NCI-H748 (cell line): ENCODE results near the gene PRIM2.
"Not testable (repeated sequence)": the region's sequence is repeated elsewhere in the genome, so short reads cannot be mapped to it uniquely, and the experiment has no call there.

ENCODE experiments used
- DNase-seq: peaks from one replicate; lab custom pipeline; 2025; ENCODE audit not compliant: unreplicated experiment; lab: John Stamatoyannopoulos, UW

The PRIM2 gene

GRCh38 chr6:57317060-57317943 lies at the start of gene PRIM2:
PRIM2 (plus strand) TSS chr6:57317630; CDS start chr6:57318446, 816 bp downstream.
- DNase-seq = peak; percentile 92

DNA sequence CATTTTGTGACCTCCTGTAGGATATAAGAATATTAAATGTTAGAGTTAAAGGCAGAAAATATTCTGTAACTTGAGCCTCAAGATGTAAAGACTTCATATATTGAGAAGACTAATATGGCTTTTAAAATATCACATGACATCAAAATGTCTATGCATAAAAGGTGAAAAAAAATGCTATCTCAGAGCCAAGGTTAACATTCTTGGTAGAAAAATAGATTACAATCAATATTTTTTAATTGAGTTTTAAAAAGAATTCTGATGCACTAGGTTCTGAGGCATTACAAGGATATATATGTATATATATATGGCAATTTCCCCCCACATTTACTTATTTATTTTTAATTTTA lies 49.2 kb upstream of the PRIM2 start:
- DNase-seq = no peak

DNA sequence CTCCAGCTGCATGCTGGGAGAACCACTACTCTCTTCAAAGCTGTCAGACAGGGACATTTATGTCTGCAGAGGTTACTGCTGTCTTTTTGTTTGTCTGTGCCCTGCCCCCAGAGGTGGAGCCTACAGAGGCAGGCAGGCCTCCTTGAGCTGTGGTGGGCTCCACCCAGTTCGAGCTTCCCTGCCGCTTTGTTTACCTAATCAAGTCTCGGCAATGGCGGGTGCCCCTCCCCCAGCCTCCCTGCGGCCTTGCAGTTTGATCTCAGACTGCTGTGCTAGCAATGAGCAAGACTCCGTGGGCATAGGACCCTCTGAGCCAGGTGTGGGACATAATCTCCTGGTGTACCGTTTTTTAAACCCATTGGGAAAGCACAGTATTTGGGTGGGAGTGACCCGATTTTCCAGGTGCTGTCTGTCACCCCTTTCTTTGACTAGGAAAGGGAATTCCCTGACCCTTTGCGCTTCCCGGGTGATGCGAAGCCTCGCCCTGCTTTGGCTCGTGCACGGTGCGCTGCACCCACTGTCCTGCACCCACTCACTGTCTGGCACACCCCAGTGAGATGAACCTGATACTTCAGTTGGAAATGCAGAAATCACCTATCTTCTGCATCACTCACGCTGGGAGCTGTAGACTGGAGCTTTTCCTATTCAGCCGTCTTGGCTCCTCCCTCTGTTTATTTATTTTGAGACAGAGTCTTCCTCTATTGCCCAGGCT lies 43.2 kb upstream of the PRIM2 start:
- DNase-seq = peak; percentile 21

DNA sequence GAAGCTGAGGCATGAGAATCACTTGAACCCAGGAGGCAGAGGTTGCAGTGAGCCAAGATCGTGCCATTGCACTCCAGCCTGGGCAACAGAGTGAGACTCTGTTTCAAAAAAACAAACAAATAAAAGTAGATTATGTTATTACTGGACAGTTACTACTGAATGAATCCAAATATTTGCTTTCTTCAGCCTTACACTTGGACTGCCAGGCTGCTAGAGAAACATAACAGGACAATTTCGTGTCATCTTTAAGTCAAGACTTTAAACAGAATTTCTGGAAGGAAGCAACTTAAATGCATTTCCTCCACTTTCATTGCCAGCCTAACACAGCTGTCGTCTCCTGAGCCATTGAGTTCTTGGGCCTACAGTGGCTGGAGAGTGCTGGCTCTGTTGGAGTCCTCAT lies 42.0 kb upstream of the PRIM2 start:
- DNase-seq = no peak

GRCh38 chr6:57276946-57277345 lies 40.5 kb upstream of the PRIM2 start:
- no peak for DNase-seq

- DNase-seq = no peak
These were observed 38.9 kb upstream of the PRIM2 start for GRCh38 chr6:57278570-57278969.

DNA sequence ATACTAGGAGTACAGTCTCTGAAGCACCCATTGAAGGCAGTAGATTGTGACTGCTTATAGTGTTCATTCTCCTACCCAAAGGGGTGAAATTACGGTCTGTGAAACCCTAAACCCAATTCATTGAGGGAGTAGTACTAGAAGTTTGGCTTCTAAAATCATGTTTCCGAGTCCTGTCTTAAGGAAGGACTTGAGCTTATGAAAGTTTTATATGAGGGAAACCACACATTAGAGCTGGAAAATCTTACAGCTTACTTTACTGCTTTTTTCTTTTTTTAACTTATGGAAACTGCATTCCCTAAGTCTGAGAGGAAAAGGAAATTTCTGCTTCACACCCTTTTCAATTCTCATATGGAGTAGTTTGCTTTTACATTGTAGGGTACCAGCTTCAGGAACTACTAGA lies 38.4 kb upstream of the PRIM2 start:
- no peak for DNase-seq

DNA sequence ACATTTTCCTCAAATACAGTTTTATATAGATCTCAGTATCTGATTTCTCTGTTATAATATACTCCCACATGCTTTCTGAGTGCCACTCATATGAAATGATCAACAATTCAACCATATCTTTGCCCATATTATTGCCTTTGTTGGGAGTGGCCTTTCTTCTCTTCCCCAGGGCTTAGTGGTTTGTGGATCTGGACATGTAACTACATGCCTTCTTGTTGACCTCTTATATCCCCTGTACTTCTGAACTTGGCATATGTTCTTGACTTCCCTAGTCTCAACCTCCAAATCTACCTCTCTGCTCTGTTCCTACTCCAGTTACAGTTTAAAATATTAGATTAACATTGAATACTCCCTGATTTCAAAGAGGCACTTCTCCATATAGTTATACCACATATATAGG lies 34.3 kb upstream of the PRIM2 start:
- DNase-seq = no peak

- DNase-seq = no peak
These were observed 33.4 kb upstream of the PRIM2 start for GRCh38 chr6:57283911-57284455.

GRCh38 chr6:57288136-57288535 lies 29.3 kb upstream of the PRIM2 start:
- DNase-seq = peak; percentile 87

DNA sequence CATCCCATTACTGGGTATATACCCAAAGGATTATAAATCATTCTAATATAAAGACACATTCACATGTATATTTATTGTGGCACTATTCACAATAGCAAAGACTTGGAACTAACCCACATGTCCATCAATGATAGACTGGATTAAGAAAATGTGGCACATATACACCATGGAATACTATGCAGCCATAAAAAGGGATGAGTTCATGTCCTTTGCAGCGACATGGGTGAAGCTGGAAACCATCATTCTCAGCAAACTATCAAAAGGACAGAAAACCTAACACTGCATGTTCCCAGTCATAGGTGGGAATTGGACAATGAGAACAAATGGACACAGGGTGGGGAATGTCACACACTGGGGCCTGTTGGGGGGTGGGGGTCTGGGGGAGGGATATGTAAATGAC lies 24.0 kb upstream of the PRIM2 start:
- DNase-seq = not testable (repeated sequence)

DNA sequence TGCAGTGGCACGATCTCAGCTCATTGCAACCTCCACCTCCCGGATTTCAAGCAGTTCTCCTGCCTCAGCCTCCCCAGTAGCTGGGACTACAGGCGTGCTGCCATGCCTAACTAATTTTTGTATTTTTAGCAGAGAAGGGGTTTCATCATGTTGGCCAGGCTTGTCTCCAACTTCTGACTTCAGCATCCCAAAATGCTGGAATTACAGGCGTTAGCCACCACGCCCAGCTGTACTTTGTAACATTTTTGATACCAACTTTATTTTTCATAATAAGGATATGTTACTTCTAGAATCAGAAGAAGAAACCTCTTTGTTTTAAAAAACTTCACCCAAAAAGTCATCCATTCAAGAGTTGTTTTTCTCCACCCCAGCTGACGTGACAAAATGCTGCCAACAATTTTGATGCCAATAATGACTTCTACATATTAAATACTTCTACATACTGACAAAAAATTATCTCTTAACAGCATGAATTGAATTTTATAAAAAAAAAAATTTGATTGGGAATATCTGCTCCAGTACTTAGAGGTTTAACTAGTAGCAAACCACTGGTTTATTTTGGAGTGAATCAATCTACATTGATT lies 22.5 kb upstream of the PRIM2 start:
- no peak for DNase-seq

GRCh38 chr6:57297505-57297904 lies 19.9 kb upstream of the PRIM2 start:
- no peak for DNase-seq

DNA sequence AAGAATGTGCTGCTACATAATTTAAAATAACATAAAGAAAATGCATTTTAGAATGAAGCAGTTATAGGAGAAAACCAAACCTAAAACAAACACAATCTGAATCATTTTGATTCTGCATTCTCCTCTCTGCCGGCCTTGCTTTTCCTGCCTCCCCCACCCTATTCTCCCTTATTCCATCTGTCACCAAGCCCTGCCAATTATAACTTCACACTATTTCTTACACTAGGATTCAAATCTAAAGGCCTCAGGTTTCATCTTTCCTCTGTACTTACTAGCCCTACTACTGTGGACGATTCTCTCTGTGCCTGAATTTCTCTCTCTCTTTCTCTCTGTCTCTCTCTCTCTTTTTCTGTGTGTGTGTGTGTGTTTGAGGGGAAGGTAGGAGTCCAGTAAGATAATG lies 18.7 kb upstream of the PRIM2 start:
- no peak for DNase-seq

DNA sequence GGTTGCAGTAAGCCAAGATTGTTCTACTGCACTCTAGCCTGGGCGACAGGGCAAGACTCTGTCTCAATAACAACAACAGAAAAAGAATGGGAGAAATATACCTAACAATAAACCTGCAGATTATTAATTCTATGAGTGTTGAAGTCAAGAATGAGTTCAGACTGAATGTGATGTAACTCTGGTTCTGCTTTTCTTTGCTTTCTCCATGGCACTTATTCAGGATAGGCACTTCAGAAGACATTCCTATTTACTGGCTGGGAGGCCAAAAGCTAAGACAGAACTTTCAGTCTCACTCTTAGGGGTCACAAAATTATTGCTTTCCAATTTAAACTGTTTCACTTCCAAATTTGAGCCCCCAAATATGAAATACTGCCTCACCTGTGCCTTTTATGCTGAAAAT lies 15.7 kb upstream of the PRIM2 start:
- no peak for DNase-seq

GRCh38 chr6:57302477-57302876 lies 15.0 kb upstream of the PRIM2 start:
- DNase-seq = no peak

DNA sequence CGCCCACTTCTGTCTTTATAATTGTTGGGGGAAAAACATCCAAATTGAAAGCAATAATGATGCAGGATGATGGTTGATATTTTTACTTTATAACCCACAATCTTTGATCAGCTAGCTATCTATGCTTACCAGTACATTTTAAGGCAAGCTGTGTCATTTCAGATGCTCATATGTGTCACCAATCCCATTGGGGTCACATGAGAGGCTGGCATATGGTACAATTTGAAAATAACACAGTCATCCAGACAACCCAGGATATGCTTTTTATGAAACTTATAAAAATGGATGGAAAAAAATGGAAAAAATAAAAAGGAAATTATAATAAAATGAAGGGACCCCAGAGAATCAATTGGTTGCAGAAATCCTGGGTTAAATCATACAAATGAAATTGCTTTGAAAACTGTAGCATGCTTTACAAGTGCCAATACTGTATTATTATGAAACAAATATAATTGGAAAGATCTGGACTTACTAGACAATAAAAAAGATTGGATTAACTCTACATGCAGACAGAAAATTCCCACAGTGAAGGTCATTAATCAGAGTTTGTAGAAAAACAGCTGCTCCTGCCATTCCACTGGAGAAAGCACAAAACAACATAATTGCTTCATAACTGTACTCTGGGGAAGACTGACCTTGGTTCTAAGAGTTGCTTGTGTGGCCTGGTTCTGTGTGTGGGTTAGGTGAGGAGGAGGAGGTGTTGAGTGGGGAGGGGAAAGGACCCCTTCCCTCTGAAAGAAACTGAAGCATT lies 13.3 kb upstream of the PRIM2 start:
- no peak for DNase-seq

DNA sequence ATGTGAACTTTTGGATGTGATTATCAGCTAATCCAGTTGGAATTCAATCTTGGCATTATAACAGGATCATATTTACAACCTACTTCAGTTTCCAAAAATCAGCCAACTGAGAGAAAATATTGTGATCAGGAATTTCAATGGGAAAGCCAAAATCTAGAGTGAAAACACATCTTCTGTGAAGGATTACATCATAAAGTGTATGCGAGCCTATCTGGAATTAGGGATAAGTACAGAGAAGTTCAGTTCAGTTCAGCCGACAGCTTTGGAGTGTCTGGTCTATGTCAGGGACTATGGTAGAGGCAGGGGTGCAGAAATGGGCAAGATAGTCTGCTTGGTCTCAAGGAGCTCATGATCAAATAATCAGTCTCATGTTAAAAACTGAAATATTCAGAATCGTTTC lies 12.3 kb upstream of the PRIM2 start:
- DNase-seq = no peak

- DNase-seq = no peak
These were observed 11.7 kb upstream of the PRIM2 start for GRCh38 chr6:57305761-57306160.

- DNase-seq = no peak
These were observed 11.2 kb upstream of the PRIM2 start for GRCh38 chr6:57306273-57306672.

GRCh38 chr6:57307850-57308249 lies 9.6 kb upstream of the PRIM2 start:
- no peak for DNase-seq
